Mesenchymal stem cell (in vitro differentiated cells and primary cell): Measurements from ENCODE around the gene RAB43.
A peak's percentile ranks its signal among the peaks of the same experiment; 100 is the strongest.

Experiments used
- DNase-seq: peaks from one replicate; pipeline ENCODE4 v3.0.0-alpha.2; 2013
- H2AFZ ChIP-seq: one replicate; pipeline ENCODE4 v1.6.1; 2013; ENCODE audit warnings: low read depth, mild to moderate bottlenecking, control low read depth, inconsistent platforms, low read length, moderate library complexity
- H2AK5ac ChIP-seq: 2 replicates; pipeline ENCODE4 v1.6.1; 2013; ENCODE audit warnings: low read length, moderate library complexity, mild to moderate bottlenecking, inconsistent platforms; ENCODE audit not compliant: severe bottlenecking
- H2BK120ac ChIP-seq: one replicate; pipeline ENCODE4 v1.6.1; 2013; ENCODE audit warnings: low read depth, mild to moderate bottlenecking, inconsistent platforms, low read length, moderate library complexity
- H2BK12ac ChIP-seq, 2 experiments: one replicate each; pipeline ENCODE4 v1.6.1; 2013; ENCODE audit warnings: inconsistent platforms in 2 of 2, low read length in 2 of 2, mild to moderate bottlenecking in 2 of 2, moderate library complexity in 2 of 2, control low read depth in 1 of 2
- H2BK15ac ChIP-seq: one replicate; pipeline ENCODE4 v1.6.1; 2013; ENCODE audit warnings: mild to moderate bottlenecking, low read depth, inconsistent platforms; ENCODE audit not compliant: poor library complexity, severe bottlenecking
- H2BK5ac ChIP-seq: 2 replicates; pipeline ENCODE4 v1.6.1; 2013; ENCODE audit warnings: low read depth, mild to moderate bottlenecking, low read length, control low read depth, inconsistent platforms; ENCODE audit not compliant: poor library complexity, severe bottlenecking
- H3K14ac ChIP-seq, 2 experiments: one replicate each; pipeline ENCODE4 v1.6.1; 2013; ENCODE audit warnings: inconsistent platforms in 2 of 2, low read length in 2 of 2, control low read depth in 1 of 2, mild to moderate bottlenecking in 1 of 2, moderate library complexity in 1 of 2
- H3K18ac ChIP-seq, 2 experiments: one replicate each; pipeline ENCODE4 v1.6.1; 2013; ENCODE audit warnings: inconsistent platforms in 2 of 2, low read length in 2 of 2, control low read depth in 1 of 2, low read depth in 1 of 2, mild to moderate bottlenecking in 1 of 2
- H3K23ac ChIP-seq, 2 experiments: one replicate each; pipeline ENCODE4 v1.6.1; 2013; ENCODE audit warnings: inconsistent platforms in 2 of 2, low read length in 2 of 2, mild to moderate bottlenecking in 2 of 2, moderate library complexity in 2 of 2, control low read depth in 1 of 2
- H3K27ac ChIP-seq: 2 replicates; pipeline ENCODE4 v1.5.1; 2013; ENCODE audit warnings: mild to moderate bottlenecking, moderate library complexity, low read length, control low read depth, inconsistent platforms; ENCODE audit not compliant: poor library complexity, severe bottlenecking
- H3K27me3 ChIP-seq, 2 experiments: 2 replicates each; pipeline versions ENCODE4 v1.6.1 to v1.7.0; 2013; ENCODE audit warnings: low read length in 2 of 2, mild to moderate bottlenecking in 2 of 2, moderate library complexity in 2 of 2, control low read depth in 1 of 2, inconsistent platforms in 1 of 2; ENCODE audit not compliant: control insufficient read depth in 1 of 2, insufficient read depth in 1 of 2
- H3K36me3 ChIP-seq, 2 experiments: 2 replicates each; pipeline versions ENCODE4 v1.6.1 to v1.7.0; 2013; ENCODE audit warnings: low read length in 2 of 2, control low read depth in 1 of 2, inconsistent platforms in 1 of 2, low read depth in 1 of 2, mild to moderate bottlenecking in 1 of 2; ENCODE audit not compliant: insufficient read depth in 2 of 2, control insufficient read depth in 1 of 2
- H3K4ac ChIP-seq, 2 experiments: one replicate each; pipeline ENCODE4 v1.6.1; 2013; ENCODE audit warnings: inconsistent platforms in 2 of 2, low read length in 2 of 2, mild to moderate bottlenecking in 2 of 2, moderate library complexity in 2 of 2, control low read depth in 1 of 2, low read depth in 1 of 2
- H3K4me1 ChIP-seq: 2 replicates; pipeline ENCODE4 v1.6.1; 2013; ENCODE audit warnings: low read depth, low read length, control low read depth; ENCODE audit not compliant: control insufficient read depth, insufficient read depth
- H3K4me2 ChIP-seq: 2 replicates; pipeline ENCODE4 v1.6.1; 2013; ENCODE audit warnings: low read length, mild to moderate bottlenecking, inconsistent platforms; ENCODE audit not compliant: poor library complexity, severe bottlenecking
- H3K4me3 ChIP-seq, 2 experiments: 2 replicates each; pipeline versions ENCODE4 v1.5.1 to v1.7.0; 2013; ENCODE audit warnings: low read length in 2 of 2, mild to moderate bottlenecking in 2 of 2, control low read depth in 1 of 2, low read depth in 1 of 2; ENCODE audit not compliant: insufficient read depth in 1 of 2
- H3K79me1 ChIP-seq: replicated peaks from 2 replicates; pipeline ENCODE4 v1.6.1; 2013; ENCODE audit warnings: mild to moderate bottlenecking, control low read depth, low read length, inconsistent platforms; ENCODE audit not compliant: poor library complexity, severe bottlenecking
- H3K9ac ChIP-seq: 2 replicates; pipeline ENCODE4 v1.7.0; 2013; ENCODE audit warnings: mild to moderate bottlenecking, low read length, moderate library complexity
- H3K9me3 ChIP-seq: 2 replicates; pipeline ENCODE4 v1.7.0; 2013; ENCODE audit warnings: mild to moderate bottlenecking, low read length; ENCODE audit not compliant: control insufficient read depth
- H4K8ac ChIP-seq: one replicate; pipeline ENCODE4 v1.6.1; 2013; ENCODE audit warnings: inconsistent platforms, mild to moderate bottlenecking, low read length, moderate library complexity
- H4K91ac ChIP-seq: one replicate; pipeline ENCODE4 v1.6.1; 2013; ENCODE audit warnings: mild to moderate bottlenecking, low read length, inconsistent platforms
- WGBS: methylation state at CpG from one replicate; pipeline ENCODE4 v1.1.7; 2013; ENCODE audit warnings: mixed read lengths; 5-methylcytosine and 5-hydroxymethylcytosine counted together

RAB43 gene

GRCh38 chr3:129119365-129120100 lies 2.1 kb downstream of the RAB43 start:
- Histone ChIP-seq H3K79me1 (peaks cover 3% of the 10 kb centered on the region), H3K4me1 (peaks cover 22% of the 10 kb centered on the region), H3K18ac (peak overlapping the region in 1 of 2 experiments; percentile 76), H2AK5ac (peak overlapping the region; percentile 65), H2BK120ac (no peak overlapping the region), H3K9ac (peak overlapping the region; percentile 88), H2BK12ac (peak overlapping the region in 1 of 2 experiments; percentile 75), H2AFZ (no peak overlapping the region), H3K9me3 (no peaks in the 10 kb centered on the region), H3K4ac (peak overlapping the region; percentile 68 to 96), H2BK15ac (no peak overlapping the region), H2BK5ac (no peak overlapping the region), H3K23ac (peak overlapping the region in 1 of 2 experiments; percentile 92), H3K14ac (peak overlapping the region in 1 of 2 experiments; percentile 91), H4K91ac (no peak overlapping the region), H3K27me3 (no peaks in the 10 kb centered on the region), H3K4me3 (peak overlapping the region; percentile 53 to 85), H3K27ac (peak overlapping the region; percentile 66), H3K4me2 (peak overlapping the region; percentile 78), H3K36me3 (peaks cover 14 to 19% of the 10 kb centered on the region in 2 experiments), H4K8ac (peak overlapping the region; percentile 1)
- WGBS, result 54% methylated on average over 13 of the region's 13 CpGs
- DNase-seq, result peak; percentile 11

DNA sequence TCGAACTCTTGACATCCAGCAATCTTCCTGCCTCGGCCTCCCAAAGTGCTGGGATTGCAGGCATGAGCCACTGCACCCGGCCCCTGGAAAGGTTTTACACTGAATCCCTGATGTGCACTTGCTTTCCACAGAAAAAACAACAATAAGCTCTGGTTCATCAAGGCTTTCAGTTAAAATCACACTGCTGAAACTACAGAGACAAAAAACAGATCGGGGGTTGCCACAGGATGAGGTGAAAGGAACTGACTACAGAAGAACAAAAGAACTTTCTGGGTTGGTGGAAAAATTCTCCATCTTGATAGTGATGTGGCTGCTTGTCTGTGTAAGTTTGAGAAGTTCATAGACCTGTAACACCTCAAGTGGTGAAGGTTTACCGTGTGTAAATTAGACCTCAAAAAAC lies 2.9 kb downstream of the RAB43 start:
- Histone ChIP-seq H3K18ac (no peak overlapping the region), H2AFZ (no peak overlapping the region), H2BK5ac (no peak overlapping the region), H3K27ac (no peak overlapping the region), H3K14ac (no peak overlapping the region), H3K23ac (no peak overlapping the region), H3K79me1 (peaks cover 5% of the 10 kb centered on the region), H4K91ac (no peak overlapping the region), H3K4me3 (peak overlapping the region in 1 of 2 experiments; percentile 85), H2BK12ac (no peak overlapping the region), H2BK15ac (no peak overlapping the region), H4K8ac (no peak overlapping the region), H3K4ac (no peak overlapping the region), H2AK5ac (no peak overlapping the region), H3K4me1 (peaks cover 22% of the 10 kb centered on the region), H3K4me2 (no peak overlapping the region), H3K9ac (peak overlapping the region; percentile 88), H2BK120ac (no peak overlapping the region), H3K9me3 (no peaks in the 10 kb centered on the region), H3K36me3 (peaks cover 17 to 26% of the 10 kb centered on the region in 2 experiments), H3K27me3 (no peaks in the 10 kb centered on the region)
- no peak for DNase-seq
- WGBS, result 89% methylated on average over 4 of the region's 5 CpGs

- H3K9ac ChIP-seq, result no peak overlapping the region
- no peak overlapping the region for H3K4me2 ChIP-seq
- H3K27ac ChIP-seq, result no peak overlapping the region
- H3K4me3 ChIP-seq, result no peak overlapping the region
- no peak overlapping the region for H2BK12ac ChIP-seq
- no peak overlapping the region for H4K8ac ChIP-seq
- peaks cover 16 to 33% of the 10 kb centered on the region in 2 experiments for H3K36me3 ChIP-seq
- H3K18ac ChIP-seq, result no peak overlapping the region
- no peak overlapping the region for H2BK120ac ChIP-seq
- peaks cover 19% of the 10 kb centered on the region for H3K4me1 ChIP-seq
- H3K9me3 ChIP-seq, result no peaks in the 10 kb centered on the region
- no peak overlapping the region for H4K91ac ChIP-seq
- H3K27me3 ChIP-seq, result no peaks in the 10 kb centered on the region
- no peak overlapping the region for H3K23ac ChIP-seq
- no peak overlapping the region for H3K14ac ChIP-seq
- peaks cover 10% of the 10 kb centered on the region for H3K79me1 ChIP-seq
- H2BK5ac ChIP-seq, result no peak overlapping the region
- H3K4ac ChIP-seq, result no peak overlapping the region
- no peak overlapping the region for H2AK5ac ChIP-seq
- H2AFZ ChIP-seq, result no peak overlapping the region
- no peak overlapping the region for H2BK15ac ChIP-seq
- DNase-seq, result peak; percentile 3
These were observed 4.5 kb downstream of the RAB43 start for GRCh38 chr3:129117134-129117533.

GRCh38 chr3:129116482-129116946 lies 5.1 kb downstream of the RAB43 start:
- whole genome bisulfite sequencing, result 24% methylated on average over 5 of the region's 5 CpGs
- no peak overlapping the region for H3K4ac ChIP-seq
- H2BK15ac ChIP-seq, result no peak overlapping the region
- H4K8ac ChIP-seq, result peak overlapping the region; percentile 48
- H3K4me2 ChIP-seq, result no peak overlapping the region
- no peak overlapping the region for H4K91ac ChIP-seq
- H2BK120ac ChIP-seq, result no peak overlapping the region
- no peaks in the 10 kb centered on the region for H3K27me3 ChIP-seq
- peaks cover 18% of the 10 kb centered on the region for H3K4me1 ChIP-seq
- peaks cover 13% of the 10 kb centered on the region for H3K79me1 ChIP-seq
- peak; percentile 19 for DNase-seq
- H3K4me3 ChIP-seq, result no peak overlapping the region
- no peak overlapping the region for H3K27ac ChIP-seq
- H3K23ac ChIP-seq, result no peak overlapping the region
- H2BK5ac ChIP-seq, result no peak overlapping the region
- peaks cover 16 to 33% of the 10 kb centered on the region in 2 experiments for H3K36me3 ChIP-seq
- H3K18ac ChIP-seq, result peak overlapping the region in 1 of 2 experiments; percentile 6
- H2BK12ac ChIP-seq, result no peak overlapping the region
- no peaks in the 10 kb centered on the region for H3K9me3 ChIP-seq
- H3K14ac ChIP-seq, result no peak overlapping the region
- H2AFZ ChIP-seq, result no peak overlapping the region
- no peak overlapping the region for H2AK5ac ChIP-seq
- H3K9ac ChIP-seq, result peak overlapping the region; percentile 30
